ENCODE data around the gene CTCFL.

CTCFL gene

DNA sequence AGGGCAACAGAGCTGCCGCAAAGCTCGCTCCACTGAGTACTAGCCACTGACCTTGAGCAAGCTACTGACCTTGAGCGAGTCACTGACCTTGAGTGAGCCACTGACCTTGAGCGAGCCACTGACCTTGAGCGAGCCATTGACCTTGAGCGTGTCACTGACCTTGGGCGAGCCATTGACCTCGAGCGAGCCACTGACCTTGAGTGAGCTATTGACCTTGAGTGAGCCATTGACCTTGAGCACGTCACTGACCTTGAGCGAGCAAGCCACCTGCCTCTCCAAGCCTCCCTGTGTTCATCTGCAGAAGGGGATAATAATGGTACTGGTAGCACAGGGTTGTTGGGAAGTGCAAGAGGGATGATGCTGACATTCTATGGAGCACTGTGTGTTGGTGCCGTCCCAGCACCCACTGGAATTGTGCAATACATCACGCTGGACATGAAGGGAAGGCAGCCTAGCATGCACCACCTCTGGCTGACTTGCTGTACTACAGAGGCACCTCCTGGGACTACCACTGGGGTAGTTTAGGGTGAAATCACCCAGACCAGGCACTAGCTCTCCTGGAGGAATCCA is 60.2 kb downstream of the CTCFL start:
- Histone ChIP-seq H3K27me3 (ENCODE audit: insufficient read depth, low read length, poor library complexity) (peaks cover 28% of the 10 kb centered on the region), H3K9me3 (ENCODE audit: insufficient read depth, low read length, severe bottlenecking) (no peaks in the 10 kb centered on the region), H4K20me1 (ENCODE audit: insufficient read depth, low read length) (peaks cover 6% of the 10 kb centered on the region), H3K79me2 (ENCODE audit: insufficient read depth, low read length) (no peaks in the 10 kb centered on the region), H3K9ac (ENCODE audit: low read depth, low read length) (no peak overlapping the region), H2AFZ (ENCODE audit: low read depth, low read length) (no peak overlapping the region), H3K4me2 (ENCODE audit: insufficient read depth, low read length) (no peak overlapping the region), H3K4me3 (ENCODE audit: low read depth in 1 of 2, low read length in 2 of 2) (no peak overlapping the region), H3K36me3 (ENCODE audit: insufficient read depth, low read length) (no peaks in the 10 kb centered on the region), H3K27ac (ENCODE audit: low read length) (no peak overlapping the region), H3K4me1 (ENCODE audit: insufficient read depth, low read length) (no peaks in the 10 kb centered on the region)
- TF ChIP-seq EZH2 (IDR thresholded peaks at IDR 0.05; ENCODE audit: borderline replicate concordance, low read depth, low read length, severe bottlenecking), result no peak
- TF ChIP-seq, protein P1, sequence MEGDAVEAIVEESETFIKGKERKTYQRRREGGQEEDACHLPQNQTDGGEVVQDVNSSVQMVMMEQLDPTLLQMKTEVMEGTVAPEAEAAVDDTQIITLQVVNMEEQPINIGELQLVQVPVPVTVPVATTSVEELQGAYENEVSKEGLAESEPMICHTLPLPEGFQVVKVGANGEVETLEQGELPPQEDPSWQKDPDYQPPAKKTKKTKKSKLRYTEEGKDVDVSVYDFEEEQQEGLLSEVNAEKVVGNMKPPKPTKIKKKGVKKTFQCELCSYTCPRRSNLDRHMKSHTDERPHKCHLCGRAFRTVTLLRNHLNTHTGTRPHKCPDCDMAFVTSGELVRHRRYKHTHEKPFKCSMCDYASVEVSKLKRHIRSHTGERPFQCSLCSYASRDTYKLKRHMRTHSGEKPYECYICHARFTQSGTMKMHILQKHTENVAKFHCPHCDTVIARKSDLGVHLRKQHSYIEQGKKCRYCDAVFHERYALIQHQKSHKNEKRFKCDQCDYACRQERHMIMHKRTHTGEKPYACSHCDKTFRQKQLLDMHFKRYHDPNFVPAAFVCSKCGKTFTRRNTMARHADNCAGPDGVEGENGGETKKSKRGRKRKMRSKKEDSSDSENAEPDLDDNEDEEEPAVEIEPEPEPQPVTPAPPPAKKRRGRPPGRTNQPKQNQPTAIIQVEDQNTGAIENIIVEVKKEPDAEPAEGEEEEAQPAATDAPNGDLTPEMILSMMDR (IDR thresholded peaks at IDR 0.05; ENCODE audit: borderline replicate concordance, extremely low read depth, low read length, poor library complexity, severe bottlenecking), result peak; percentile 33
- no peak for DNase-seq
- ATAC-seq (ENCODE audit: insufficient read depth, low read depth), result no peak

DNA sequence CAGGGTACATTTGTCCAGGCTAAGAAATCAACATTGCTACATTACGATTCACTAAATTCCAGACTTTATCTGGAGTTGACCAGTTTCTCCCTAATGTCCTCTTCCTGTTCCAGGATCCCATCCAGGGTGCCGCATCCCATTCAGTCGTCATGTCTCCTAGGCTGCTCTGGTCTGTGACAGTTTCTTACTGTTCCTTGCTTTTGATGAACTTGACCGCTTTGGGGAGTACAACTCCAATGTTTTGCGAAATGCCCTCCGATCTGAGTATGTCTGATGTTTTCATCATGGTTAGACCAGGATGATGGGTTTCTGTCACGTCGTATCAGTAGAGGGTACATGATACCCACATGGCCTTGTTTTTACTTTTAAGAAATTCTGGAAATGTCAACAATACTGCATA is 62.2 kb downstream of the CTCFL start:
- H3K9ac ChIP-seq (ENCODE audit: low read depth, low read length), result no peak overlapping the region
- no peaks in the 10 kb centered on the region for H3K36me3 ChIP-seq (ENCODE audit: insufficient read depth, low read length)
- no peaks in the 10 kb centered on the region for H3K9me3 ChIP-seq (ENCODE audit: insufficient read depth, low read length, severe bottlenecking)
- H4K20me1 ChIP-seq (ENCODE audit: insufficient read depth, low read length), result peaks cover 6% of the 10 kb centered on the region
- DNase-seq, result no peak
- H3K27me3 ChIP-seq (ENCODE audit: insufficient read depth, low read length, poor library complexity), result peaks cover 19% of the 10 kb centered on the region
- H2AFZ ChIP-seq (ENCODE audit: low read depth, low read length), result no peak overlapping the region
- ATAC-seq (ENCODE audit: insufficient read depth, low read depth), result no peak
- TF ChIP-seq EZH2 (IDR thresholded peaks at IDR 0.05; ENCODE audit: borderline replicate concordance, low read depth, low read length, severe bottlenecking), result no peak
- TF ChIP-seq, protein P1 (IDR thresholded peaks at IDR 0.05; ENCODE audit: borderline replicate concordance, extremely low read depth, low read length, poor library complexity, severe bottlenecking), result no peak
- H3K79me2 ChIP-seq (ENCODE audit: insufficient read depth, low read length), result no peaks in the 10 kb centered on the region
- H3K27ac ChIP-seq (ENCODE audit: low read length), result no peak overlapping the region
- no peak overlapping the region for H3K4me2 ChIP-seq (ENCODE audit: insufficient read depth, low read length)
- H3K4me3 ChIP-seq (ENCODE audit: low read depth in 1 of 2, low read length in 2 of 2), result no peak overlapping the region
- no peaks in the 10 kb centered on the region for H3K4me1 ChIP-seq (ENCODE audit: insufficient read depth, low read length)

DNA sequence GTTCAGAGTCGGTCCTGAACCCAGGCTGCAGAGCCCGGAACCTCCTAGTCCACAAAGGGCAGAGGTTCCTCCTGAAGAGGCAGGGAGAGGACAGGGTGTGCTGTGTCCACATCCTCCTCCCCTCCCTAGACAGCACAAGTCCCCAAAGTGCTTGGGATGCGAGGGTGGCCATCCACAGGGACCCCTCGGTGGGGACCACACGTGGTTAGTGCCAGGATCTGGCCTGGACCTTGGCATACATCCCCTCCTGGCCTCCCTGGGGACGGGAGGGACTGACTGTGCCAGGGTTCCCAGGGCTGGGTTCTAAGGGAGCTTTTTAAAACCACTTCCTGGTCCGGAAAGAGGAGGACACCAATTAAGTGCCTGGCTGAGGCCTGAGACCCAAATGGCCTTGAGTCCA is 63.2 kb downstream of the CTCFL start:
- Histone ChIP-seq H3K4me2 (ENCODE audit: insufficient read depth, low read length) (no peak overlapping the region), H3K36me3 (ENCODE audit: insufficient read depth, low read length) (no peaks in the 10 kb centered on the region), H3K79me2 (ENCODE audit: insufficient read depth, low read length) (no peaks in the 10 kb centered on the region), H2AFZ (ENCODE audit: low read depth, low read length) (no peak overlapping the region), H3K4me1 (ENCODE audit: insufficient read depth, low read length) (no peaks in the 10 kb centered on the region), H4K20me1 (ENCODE audit: insufficient read depth, low read length) (peaks cover 6% of the 10 kb centered on the region), H3K4me3 (ENCODE audit: low read depth in 1 of 2, low read length in 2 of 2) (no peak overlapping the region), H3K27ac (ENCODE audit: low read length) (no peak overlapping the region), H3K9me3 (ENCODE audit: insufficient read depth, low read length, severe bottlenecking) (no peaks in the 10 kb centered on the region), H3K9ac (ENCODE audit: low read depth, low read length) (no peak overlapping the region), H3K27me3 (ENCODE audit: insufficient read depth, low read length, poor library complexity) (peaks cover 13% of the 10 kb centered on the region)
- DNase-seq, result no peak
- TF ChIP-seq, protein P1 (IDR thresholded peaks at IDR 0.05; ENCODE audit: borderline replicate concordance, extremely low read depth, low read length, poor library complexity, severe bottlenecking), result no peak
- TF ChIP-seq EZH2 (IDR thresholded peaks at IDR 0.05; ENCODE audit: borderline replicate concordance, low read depth, low read length, severe bottlenecking), result no peak
- ATAC-seq (ENCODE audit: insufficient read depth, low read depth), result no peak

Data from DND-41 (cell line).